ENCODE measurements around the gene SSC4D.
"Not testable (repeated sequence)": the region's sequence is repeated elsewhere in the genome, so short reads cannot be mapped to it uniquely, and the experiment has no call there.

- peak; percentile 63 to 78 for TF ChIP-seq CTCF (conservative IDR thresholded peaks at IDR 0.05; ENCODE audit: low read depth in 2 of 2)
- not testable (repeated sequence) for TF ChIP-seq NANOG (IDR thresholded peaks at IDR 0.05; ENCODE audit: borderline replicate concordance); POLR2AphosphoS5 (IDR thresholded peaks at IDR 0.05; ENCODE audit: low read depth); EZH2 (IDR thresholded peaks at IDR 0.05; ENCODE audit: low read depth, unreplicated experiment); CREB1 (CRISPR knock-in tag; IDR thresholded peaks at IDR 0.05; ENCODE audit: low read depth); REST (IDR thresholded peaks at IDR 0.05; ENCODE audit: unreplicated experiment); JUNB (IDR thresholded peaks at IDR 0.05; ENCODE audit: unreplicated experiment); STAT1 (IDR thresholded peaks at IDR 0.05; ENCODE audit: unreplicated experiment); EZH2phosphoT487 (IDR thresholded peaks at IDR 0.05; ENCODE audit: unreplicated experiment); ZNF331 (CRISPR knock-in tag; IDR thresholded peaks at IDR 0.05; ENCODE audit: low read depth); ZNF114 (CRISPR knock-in tag; IDR thresholded peaks at IDR 0.05)
Measured at GRCh38 chr7:76437873-76438272, 28.4 kb upstream of the SSC4D start.
